WERI-Rb-1 (cell line): ENCODE results near the gene CYP4F2.
"Not testable (repeated sequence)": the region's sequence is repeated elsewhere in the genome, so short reads cannot be mapped to it uniquely, and the experiment has no call there.

Source experiments
- DNase-seq: peaks from one replicate; pipeline ENCODE4 v3.0.0-alpha.2; 2020
- H3K27ac ChIP-seq: fragments of 250-450 bp; sonication (Bioruptor Pico); 2 replicates; pipeline ENCODE4 v1.5.1; 2020; ENCODE audit warnings: mild to moderate bottlenecking, moderate library complexity
- H3K27me3 ChIP-seq: fragments of 250-450 bp; sonication (Bioruptor Pico); 2 replicates; pipeline ENCODE4 v1.5.1; 2021; ENCODE audit warnings: mild to moderate bottlenecking, low read depth, moderate library complexity; ENCODE audit not compliant: insufficient read depth, severe bottlenecking
- H3K36me3 ChIP-seq: fragments of 250-450 bp; sonication (Bioruptor Pico); 2 replicates; pipeline ENCODE4 v1.5.1; 2020; ENCODE audit warnings: mild to moderate bottlenecking, moderate library complexity
- H3K4me3 ChIP-seq: 2 replicates; pipeline ENCODE4 v1.5.1; 2011; ENCODE audit warnings: low read depth, mild to moderate bottlenecking, control low read depth, low read length
- H3K9me3 ChIP-seq: fragments of 250-450 bp; sonication (Bioruptor Pico); 2 replicates; pipeline ENCODE4 v1.5.1; 2021; ENCODE audit warnings: mild to moderate bottlenecking, moderate library complexity; ENCODE audit not compliant: severe bottlenecking
- CTCF ChIP-seq: IDR thresholded peaks from 2 replicates; pipeline ENCODE4 v1.5.1; 2011; ENCODE audit warnings: low read depth, mild to moderate bottlenecking, control low read depth, inconsistent platforms, low read length

CYP4F2 gene

GRCh38 chr19:15936173-15936572 is 38.3 kb upstream of the CYP4F2 start:
- no peak overlapping the region for H3K4me3 ChIP-seq
- no peak for TF ChIP-seq CTCF
- DNase-seq, result no peak
- no peaks in the 10 kb centered on the region for H3K36me3 ChIP-seq
- peaks cover 35% of the 10 kb centered on the region for H3K27me3 ChIP-seq
- no peak overlapping the region for H3K27ac ChIP-seq
- peaks cover 8% of the 10 kb centered on the region for H3K9me3 ChIP-seq

- no peak overlapping the region for H3K27ac ChIP-seq
- no peak overlapping the region for H3K4me3 ChIP-seq
- no peak for DNase-seq
- peaks cover 39% of the 10 kb centered on the region for H3K27me3 ChIP-seq
- TF ChIP-seq CTCF, result no peak
- no peaks in the 10 kb centered on the region for H3K36me3 ChIP-seq
- H3K9me3 ChIP-seq, result peaks cover 8% of the 10 kb centered on the region
Measured at GRCh38 chr19:15935167-15935702, 37.4 kb upstream of the CYP4F2 start.

GRCh38 chr19:15934332-15935078 is 36.6 kb upstream of the CYP4F2 start, which contains the start of gene CYP4F11:
Gene CYP4F11, minus strand, starts transcription at chr19:15934529. Its CDS starts 121 bp downstream, at chr19:15934408.
- no peak within 1 kb of the TSS for H3K4me3 ChIP-seq
- H3K36me3 ChIP-seq, result no peaks in the 10 kb centered on the region
- peaks cover 8% of the 10 kb centered on the region for H3K9me3 ChIP-seq
- H3K27ac ChIP-seq, result no peak within 1 kb of the TSS
- TF ChIP-seq CTCF, result no peak
- no peak for DNase-seq
- H3K27me3 ChIP-seq, result peaks cover 39% of the 10 kb centered on the region

- not testable (repeated sequence) for H3K27ac ChIP-seq, H3K4me3 ChIP-seq, H3K36me3 ChIP-seq, H3K9me3 ChIP-seq, DNase-seq
- peaks cover 43% of the 10 kb centered on the region for H3K27me3 ChIP-seq
Measured at GRCh38 chr19:15933761-15934331, 36.0 kb upstream of the CYP4F2 start.

GRCh38 chr19:15928321-15928720 is 30.4 kb upstream of the CYP4F2 start:
- no peak for DNase-seq
- Histone ChIP-seq H3K4me3 (no peak overlapping the region), H3K27me3 (peaks cover 38% of the 10 kb centered on the region), H3K36me3 (no peaks in the 10 kb centered on the region), H3K9me3 (peaks cover 3% of the 10 kb centered on the region), H3K27ac (no peak overlapping the region)
- no peak for TF ChIP-seq CTCF

- Histone ChIP-seq H3K27me3 (peaks cover 55% of the 10 kb centered on the region), H3K27ac (no peak overlapping the region), H3K9me3 (peaks cover 3% of the 10 kb centered on the region)
Measured at GRCh38 chr19:15926484-15926883, 28.6 kb upstream of the CYP4F2 start.

More at GRCh38 chr19:15926484-15926883, 28.6 kb upstream of the CYP4F2 start:
- no peak overlapping the region for H3K4me3 ChIP-seq
- no peak for TF ChIP-seq CTCF
- DNase-seq, result no peak
- no peaks in the 10 kb centered on the region for H3K36me3 ChIP-seq
